CD4-positive, alpha-beta T cell treated with Interleukin-17A for 1 hour (primary cell): ENCODE results near the gene LONRF2.
"Not testable (repeated sequence)": the region's sequence is repeated elsewhere in the genome, so short reads cannot be mapped to it uniquely, and the experiment has no call there.

Experiments
- DNase-seq: peaks from one replicate; pipeline ENCODE4 v3.0.0-alpha.2; 2020

LONRF2 gene

GRCh38 chr2:100321866-100322820, at the start of gene LONRF2:
Gene LONRF2, minus strand, starts transcription at chr2:100322501. Its CDS starts 408 bp downstream, at chr2:100322093.
- no peak for DNase-seq

GRCh38 chr2:100367163-100367562, 44.9 kb upstream of the LONRF2 start:
- no peak for DNase-seq

GRCh38 chr2:100365434-100365833, 43.1 kb upstream of the LONRF2 start:
- DNase-seq, result no peak

- not testable (repeated sequence) for DNase-seq
Measured at GRCh38 chr2:100362269-100362668, 40.0 kb upstream of the LONRF2 start.

- DNase-seq, result no peak
Measured at GRCh38 chr2:100359576-100359975, 37.3 kb upstream of the LONRF2 start.

- no peak for DNase-seq
Measured at GRCh38 chr2:100358554-100358953, 36.3 kb upstream of the LONRF2 start.

- no peak for DNase-seq
Measured at GRCh38 chr2:100352521-100352920, 30.2 kb upstream of the LONRF2 start.

GRCh38 chr2:100350661-100351185, 28.4 kb upstream of the LONRF2 start:
- no peak for DNase-seq

GRCh38 chr2:100345144-100345543, 22.8 kb upstream of the LONRF2 start:
- DNase-seq, result not testable (repeated sequence)

- no peak for DNase-seq
Measured at GRCh38 chr2:100344433-100344832, 22.1 kb upstream of the LONRF2 start.

- not testable (repeated sequence) for DNase-seq
Measured at GRCh38 chr2:100342466-100342865, 20.2 kb upstream of the LONRF2 start.

- DNase-seq, result no peak
Measured at GRCh38 chr2:100339823-100340222, 17.5 kb upstream of the LONRF2 start.

- no peak for DNase-seq
Measured at GRCh38 chr2:100334929-100335328, 12.6 kb upstream of the LONRF2 start.

- no peak for DNase-seq
Measured at GRCh38 chr2:100327742-100328141, 5.4 kb upstream of the LONRF2 start.

- DNase-seq, result no peak
Measured at GRCh38 chr2:100321179-100321865, 979 bp downstream of the LONRF2 start.

GRCh38 chr2:100320547-100321178, 1.6 kb downstream of the LONRF2 start:
- DNase-seq, result no peak

- no peak for DNase-seq
Measured at GRCh38 chr2:100317634-100318033, 4.7 kb downstream of the LONRF2 start.

- no peak for DNase-seq
Measured at GRCh38 chr2:100309973-100310719, 12.2 kb downstream of the LONRF2 start.

- DNase-seq, result no peak
Measured at GRCh38 chr2:100309311-100309710, 13.0 kb downstream of the LONRF2 start.

- DNase-seq, result no peak
Measured at GRCh38 chr2:100303744-100304143, 18.6 kb downstream of the LONRF2 start.

GRCh38 chr2:100302585-100302892, 19.8 kb downstream of the LONRF2 start:
- no peak for DNase-seq

- no peak for DNase-seq
Measured at GRCh38 chr2:100301881-100302584, 20.3 kb downstream of the LONRF2 start.
